K562 (cell line): ENCODE measurements around the gene RASIP1. TPM values are rescaled to one million over a fixed set of nuclear protein-coding genes. Genes with fewer than 3 reads are reported as not detected.

Experiments
- BCLAF1 ChIP-seq, 2 experiments: fragments of 450-650 bp in 1 of 2; IDR thresholded peaks; 2 replicates each; pipeline ENCODE4 v1.6.1; 2011 to 2017; ENCODE audit warnings: low read depth in 2 of 2, antibody characterized with exemption in 1 of 2, borderline replicate concordance in 1 of 2, low read length in 1 of 2, mild to moderate bottlenecking in 1 of 2, mixed read lengths in 1 of 2; ENCODE audit not compliant: control insufficient read depth in 1 of 2
- BRD9 ChIP-seq: fragments of 450-650 bp; IDR thresholded peaks from 2 replicates; pipeline ENCODE4 v1.6.1; 2018; ENCODE audit warnings: low read depth; ENCODE audit not compliant: partially characterized antibody
- ETV5 ChIP-seq: sonication (generic); formaldehyde crosslinking; IDR thresholded peaks from 2 replicates; pipeline ENCODE4 v1.4.0; 2020; ENCODE audit warnings: low read depth, mild to moderate bottlenecking, missing genetic modification reagents
- HNRNPH1 ChIP-seq: fragments of 200-400 bp; formaldehyde crosslinking; optimal IDR thresholded peaks from 2 replicates; pipeline ENCODE3; 2017; ENCODE audit warnings: low read depth, mild to moderate bottlenecking, low read length, moderate library complexity
- MGA ChIP-seq: fragments of 450-650 bp; IDR thresholded peaks from 2 replicates; pipeline ENCODE4 v1.6.1; 2016; ENCODE audit warnings: mild to moderate bottlenecking, moderate library complexity
- POLR2B ChIP-seq: fragments of 450-650 bp; IDR thresholded peaks from 2 replicates; pipeline ENCODE4 v1.6.1; 2018; ENCODE audit warnings: low read depth; ENCODE audit not compliant: partially characterized antibody
- SFPQ ChIP-seq: fragments of 200-400 bp; formaldehyde crosslinking; IDR thresholded peaks from 2 replicates; pipeline ENCODE4 v1.6.1; 2017; ENCODE audit warnings: mild to moderate bottlenecking, low read depth, low read length, moderate library complexity
- TAF15 ChIP-seq: fragments of 200-400 bp; formaldehyde crosslinking; IDR thresholded peaks from 2 replicates; pipeline ENCODE4 v1.6.1; 2017; ENCODE audit warnings: mild to moderate bottlenecking, low read depth, low read length, moderate library complexity
- ZC3H4 ChIP-seq: sonication (generic); formaldehyde crosslinking; IDR thresholded peaks from 2 replicates; pipeline ENCODE4 v1.9.0; 2021; ENCODE audit warnings: missing genetic modification reagents, borderline replicate concordance
- ZNF354B ChIP-seq: fragments of 250-450 bp; sonication (Bioruptor Pico); IDR thresholded peaks from 2 replicates; pipeline ENCODE4 v1.4.0; 2020
- polyA plus RNA-seq, 8 experiments: library from polyadenylated mRNA; depleted of rRNA in 4 of 8; stranded (reverse) in 5 of 8; unstranded in 3 of 8; fragments of >200 nt; fragmentation: Nextera tagmentation in 2 of 8; fragmentation: Illumina TruSeq in 1 of 8; extraction: Ambion mirVana in 2 of 8; extraction: Trizol in 1 of 8; gene quantifications; 2 replicates each; pipeline versions ENCODE4 v1.2.1 to v1.2.3, GENCODE V29; 2011 to 2014; ENCODE audit warnings: inconsistent platforms in 1 of 8, missing spikeins in 1 of 8
- total RNA-seq, 7 experiments: library from RNA; depleted of rRNA in 6 of 7; stranded (reverse); fragments of >200 nt in 6 of 7; fragmentation: Illumina TruSeq in 2 of 7; extraction: Trizol in 2 of 7; gene quantifications; 2 replicates each; pipeline versions ENCODE4 v1.2.1 to v1.2.3, GENCODE V29; 2011 to 2021; ENCODE audit warnings: low replicate concordance in 1 of 7

The RASIP1 gene
- total and polyA plus RNA-seq, 9 of the 15 experiments (the other 6 are each of a cell fraction or from before 2014, with no cell fraction given) = 0.20 to 4.7 (median 1.5) TPM

- TF ChIP-seq MGA (peak; percentile 60), BCLAF1 (IDR thresholded peaks at IDR 0.05; ENCODE audit: borderline replicate concordance in 1 of 2, control insufficient read depth in 1 of 2, low read depth in 2 of 2, low read length in 1 of 2) (no peak), TAF15 (no peak), BRD9 (no peak), SFPQ (no peak), ZC3H4 (CRISPR knock-in tag) (no peak), ZNF354B (CRISPR knock-in tag) (no peak), POLR2B (peak; percentile 54), HNRNPH1 (no peak), ETV5 (CRISPR knock-in tag) (no peak)
Observed at GRCh38 chr19:48737360-48737998, 2.9 kb downstream of the RASIP1 start (continued).
